Measurements from ENCODE around the gene SPEM3. TPM values are rescaled to one million over a fixed set of nuclear protein-coding genes. Genes with fewer than 3 reads are reported as not detected.

SPEM3 gene
- total RNA-seq, 2 experiments from 2014 or later: not detected

- TF ChIP-seq EZH2phosphoT487 (IDR thresholded peaks at IDR 0.05; ENCODE audit: borderline replicate concordance, low read depth, low read length): no peak
- no peak for TF ChIP-seq CTCF (conservative IDR thresholded peaks at IDR 0.05; ENCODE audit: low read length)
- Histone ChIP-seq H3K4me1 (ENCODE audit: insufficient read depth, low read length, poor library complexity, severe bottlenecking) (peaks cover 8% of the 10 kb centered on the region), H2AFZ (ENCODE audit: low read length) (no peak overlapping the region), H3K9me2 (ENCODE audit: insufficient read depth, low read length) (no peaks in the 10 kb centered on the region), H3K4me2 (ENCODE audit: low read length) (peak overlapping the region; percentile 66; the same call in 1 of the 2 replicates), H3K36me3 (ENCODE audit: insufficient read depth, low read length) (no peaks in the 10 kb centered on the region), H3K4me3 (ENCODE audit: low read depth, low read length, poor library complexity, severe bottlenecking) (no peak overlapping the region), H3K9me3 (ENCODE audit: low read length) (no peaks in the 10 kb centered on the region), H3K27ac (ENCODE audit: low read depth, low read length, poor library complexity, severe bottlenecking) (no peak overlapping the region), H4K20me1 (ENCODE audit: insufficient read depth, low read length) (no peaks in the 10 kb centered on the region), H3K79me2 (ENCODE audit: insufficient read depth, low read depth, low read length) (no peaks in the 10 kb centered on the region)
- no TSS peak for BruUV-seq (replicated peaks)
- ChIA-PET POLR2A (no interaction called here), CTCF (ENCODE audit: unreplicated experiment) (no interaction called here)
- DNase-seq (ENCODE audit: low spot score): no peak
- intact Hi-C loops (cut with micrococcal nuclease; ENCODE audit: unreplicated experiment): no loop called here
Measured at GRCh38 chr17:7477392-7478275, 49.0 kb downstream of the SPEM3 start.

- H3K9me3 ChIP-seq (ENCODE audit: low read length): no peaks in the 10 kb centered on the region
- no peaks in the 10 kb centered on the region for H4K20me1 ChIP-seq (ENCODE audit: insufficient read depth, low read length)
- no peaks in the 10 kb centered on the region for H3K36me3 ChIP-seq (ENCODE audit: insufficient read depth, low read length)
- TF ChIP-seq CTCF (conservative IDR thresholded peaks at IDR 0.05; ENCODE audit: low read length) (no peak), EZH2phosphoT487 (IDR thresholded peaks at IDR 0.05; ENCODE audit: borderline replicate concordance, low read depth, low read length) (no peak)
- H3K4me3 ChIP-seq (ENCODE audit: low read depth, low read length, poor library complexity, severe bottlenecking): peak overlapping the region; percentile 72
- H3K27ac ChIP-seq (ENCODE audit: low read depth, low read length, poor library complexity, severe bottlenecking): no peak overlapping the region
- peaks cover 17% of the 10 kb centered on the region for H3K4me1 ChIP-seq (ENCODE audit: insufficient read depth, low read length, poor library complexity, severe bottlenecking)
- intact Hi-C loops (cut with micrococcal nuclease; ENCODE audit: unreplicated experiment): no loop called here
- no peaks in the 10 kb centered on the region for H3K79me2 ChIP-seq (ENCODE audit: insufficient read depth, low read depth, low read length)
- peak overlapping the region; percentile 66 for H3K4me2 ChIP-seq (ENCODE audit: low read length)
- DNase-seq (ENCODE audit: low spot score): no peak
- peak overlapping the region; percentile 59; the same call in 1 of the 2 replicates for H2AFZ ChIP-seq (ENCODE audit: low read length)
- no peaks in the 10 kb centered on the region for H3K9me2 ChIP-seq (ENCODE audit: insufficient read depth, low read length)
- BruUV-seq (replicated peaks): no TSS peak
- ChIA-PET CTCF (ENCODE audit: unreplicated experiment) (interaction anchor here (0.6 kb wide), 1 partner anchor 42 kb away, joined by 3 read pairs; no protein-coding TSS in a partner anchor), POLR2A (no interaction called here)
Measured at GRCh38 chr17:7478276-7479212, 49.9 kb downstream of the SPEM3 start.
